GM12875 (cell line): Measurements from ENCODE around the gene NSUN2.
"Not testable (repeated sequence)": the region's sequence is repeated elsewhere in the genome, so short reads cannot be mapped to it uniquely, and the experiment has no call there.

Experiments
- H3K4me3 ChIP-seq: one replicate; pipeline ENCODE4 v1.5.1; 2011; ENCODE audit warnings: low read depth, low read length, control low read depth
- TF ChIP-seq, protein P1 (sequence below): IDR thresholded peaks from 2 replicates; pipeline ENCODE4 v1.5.1; 2011; ENCODE audit warnings: low read depth, mild to moderate bottlenecking, control low read depth, inconsistent platforms, low read length, moderate library complexity, borderline replicate concordance; ENCODE audit not compliant: insufficient read depth

NSUN2 gene

DNA sequence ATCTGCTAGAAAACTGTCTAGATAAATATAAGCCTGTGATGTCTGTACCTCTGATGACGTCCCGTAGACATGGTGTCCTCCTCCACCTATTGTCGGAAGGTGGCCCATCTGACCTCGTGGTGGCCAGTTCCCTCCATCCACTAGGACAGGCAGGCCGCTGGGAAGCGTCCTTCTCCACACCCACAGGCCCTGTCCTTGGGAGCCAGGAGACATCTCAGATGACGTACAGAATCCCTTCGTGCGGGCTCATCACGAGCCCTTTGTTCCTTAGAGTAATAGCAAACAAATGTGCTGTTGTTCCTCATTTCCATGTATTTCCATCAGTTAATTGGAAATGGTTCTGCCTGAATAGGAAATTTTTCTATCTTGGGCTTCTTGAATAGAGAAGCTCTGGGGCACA is 42.0 kb upstream of the NSUN2 start:
- TF ChIP-seq, protein P1, sequence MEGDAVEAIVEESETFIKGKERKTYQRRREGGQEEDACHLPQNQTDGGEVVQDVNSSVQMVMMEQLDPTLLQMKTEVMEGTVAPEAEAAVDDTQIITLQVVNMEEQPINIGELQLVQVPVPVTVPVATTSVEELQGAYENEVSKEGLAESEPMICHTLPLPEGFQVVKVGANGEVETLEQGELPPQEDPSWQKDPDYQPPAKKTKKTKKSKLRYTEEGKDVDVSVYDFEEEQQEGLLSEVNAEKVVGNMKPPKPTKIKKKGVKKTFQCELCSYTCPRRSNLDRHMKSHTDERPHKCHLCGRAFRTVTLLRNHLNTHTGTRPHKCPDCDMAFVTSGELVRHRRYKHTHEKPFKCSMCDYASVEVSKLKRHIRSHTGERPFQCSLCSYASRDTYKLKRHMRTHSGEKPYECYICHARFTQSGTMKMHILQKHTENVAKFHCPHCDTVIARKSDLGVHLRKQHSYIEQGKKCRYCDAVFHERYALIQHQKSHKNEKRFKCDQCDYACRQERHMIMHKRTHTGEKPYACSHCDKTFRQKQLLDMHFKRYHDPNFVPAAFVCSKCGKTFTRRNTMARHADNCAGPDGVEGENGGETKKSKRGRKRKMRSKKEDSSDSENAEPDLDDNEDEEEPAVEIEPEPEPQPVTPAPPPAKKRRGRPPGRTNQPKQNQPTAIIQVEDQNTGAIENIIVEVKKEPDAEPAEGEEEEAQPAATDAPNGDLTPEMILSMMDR: no peak

GRCh38 chr5:6674421-6674820 is 41.6 kb upstream of the NSUN2 start:
- TF ChIP-seq, protein P1: no peak
- no peak overlapping the region for H3K4me3 ChIP-seq

More for the DNA sequence above, 42.0 kb upstream of the NSUN2 start:
- no peak overlapping the region for H3K4me3 ChIP-seq

DNA sequence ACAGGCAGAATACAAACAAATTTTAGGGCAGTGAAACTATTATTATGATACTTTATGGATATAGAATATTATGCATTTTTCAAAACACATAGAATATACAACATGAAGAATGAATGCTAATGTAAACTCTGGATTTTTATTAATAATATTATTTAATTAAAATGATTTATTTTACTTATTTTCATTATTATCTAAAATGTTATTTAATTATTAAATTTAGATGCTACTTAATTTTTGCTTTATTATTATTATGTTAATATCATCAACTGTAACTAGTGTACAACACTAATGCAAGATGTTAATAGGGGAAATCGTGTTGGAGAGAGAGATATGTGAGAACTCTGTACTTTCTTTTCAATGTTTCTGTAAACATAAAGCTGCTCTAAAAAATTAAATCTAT is 41.1 kb upstream of the NSUN2 start:
- no peak overlapping the region for H3K4me3 ChIP-seq
- TF ChIP-seq, protein P1: no peak

DNA sequence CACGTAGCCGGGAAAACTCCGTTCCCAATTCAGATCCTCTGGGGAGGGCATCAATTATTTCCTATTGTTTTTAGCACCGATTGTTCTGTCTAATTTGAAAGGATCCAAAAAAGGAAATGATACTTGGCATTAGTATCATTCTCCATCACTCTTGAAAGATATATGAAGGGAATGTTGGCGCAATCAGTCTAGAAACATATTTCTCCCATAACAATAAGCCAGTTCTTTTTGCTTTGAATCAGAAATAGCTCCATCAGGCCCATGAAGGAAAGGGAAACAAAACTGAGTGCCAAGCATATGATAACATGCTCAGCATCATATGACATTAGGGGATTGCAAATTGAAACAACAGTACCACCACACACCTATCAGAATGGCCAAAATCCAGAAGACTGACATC is 40.2 kb upstream of the NSUN2 start:
- H3K4me3 ChIP-seq: no peak overlapping the region
- TF ChIP-seq, protein P1: no peak

GRCh38 chr5:6668717-6669116 is 35.9 kb upstream of the NSUN2 start:
- not testable (repeated sequence) for H3K4me3 ChIP-seq

- H3K4me3 ChIP-seq: no peak overlapping the region
- TF ChIP-seq, protein P1: no peak
Measured at GRCh38 chr5:6667648-6668047, 34.8 kb upstream of the NSUN2 start.

- H3K4me3 ChIP-seq: no peak overlapping the region
- TF ChIP-seq, protein P1: no peak
Measured at GRCh38 chr5:6666762-6667161, 33.9 kb upstream of the NSUN2 start.

DNA sequence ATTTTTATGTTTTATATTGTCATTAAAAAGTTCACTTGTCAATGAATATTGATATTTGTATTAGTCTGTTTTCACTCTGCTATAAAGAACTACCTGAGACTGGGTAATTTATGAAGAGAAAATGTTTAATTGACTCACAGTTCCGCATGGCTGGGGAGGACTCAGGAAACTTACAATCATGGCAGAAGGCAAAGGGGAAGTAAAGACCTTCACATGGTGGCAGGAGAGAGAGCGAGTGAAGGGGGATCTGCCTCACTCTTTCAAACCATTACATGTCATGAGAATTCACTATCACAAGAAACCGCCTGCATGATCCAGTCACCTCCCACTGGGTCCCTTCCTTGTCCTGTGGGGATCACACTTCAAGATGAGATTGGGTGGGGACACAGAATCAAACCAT is 27.8 kb upstream of the NSUN2 start:
- no peak overlapping the region for H3K4me3 ChIP-seq
- TF ChIP-seq, protein P1: no peak
